Uterus (tissue), 2 donors: ENCODE results near the gene ANKRD24.

Experiments
- POLR2A ChIP-seq, 2 donors: fragments of 450-650 bp; IDR thresholded peaks; one replicate each; pipeline ENCODE4 v1.6.1; 2016; ENCODE audit warnings: antibody characterized with exemption in 2 of 2, mild to moderate bottlenecking in 1 of 2, moderate library complexity in 1 of 2
- TF ChIP-seq, protein P1 (sequence below), 4 experiments: fragments of 200-600 bp in 2 of 4; fragments of 450-650 bp in 2 of 4; sonication (generic) in 2 of 4; IDR thresholded peaks; one replicate each; pipeline ENCODE4 v1.5.1; 2016 to 2019; ENCODE audit warnings: antibody characterized with exemption in 4 of 4, mild to moderate bottlenecking in 2 of 4, moderate library complexity in 1 of 4

- TF ChIP-seq, protein P1, sequence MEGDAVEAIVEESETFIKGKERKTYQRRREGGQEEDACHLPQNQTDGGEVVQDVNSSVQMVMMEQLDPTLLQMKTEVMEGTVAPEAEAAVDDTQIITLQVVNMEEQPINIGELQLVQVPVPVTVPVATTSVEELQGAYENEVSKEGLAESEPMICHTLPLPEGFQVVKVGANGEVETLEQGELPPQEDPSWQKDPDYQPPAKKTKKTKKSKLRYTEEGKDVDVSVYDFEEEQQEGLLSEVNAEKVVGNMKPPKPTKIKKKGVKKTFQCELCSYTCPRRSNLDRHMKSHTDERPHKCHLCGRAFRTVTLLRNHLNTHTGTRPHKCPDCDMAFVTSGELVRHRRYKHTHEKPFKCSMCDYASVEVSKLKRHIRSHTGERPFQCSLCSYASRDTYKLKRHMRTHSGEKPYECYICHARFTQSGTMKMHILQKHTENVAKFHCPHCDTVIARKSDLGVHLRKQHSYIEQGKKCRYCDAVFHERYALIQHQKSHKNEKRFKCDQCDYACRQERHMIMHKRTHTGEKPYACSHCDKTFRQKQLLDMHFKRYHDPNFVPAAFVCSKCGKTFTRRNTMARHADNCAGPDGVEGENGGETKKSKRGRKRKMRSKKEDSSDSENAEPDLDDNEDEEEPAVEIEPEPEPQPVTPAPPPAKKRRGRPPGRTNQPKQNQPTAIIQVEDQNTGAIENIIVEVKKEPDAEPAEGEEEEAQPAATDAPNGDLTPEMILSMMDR (IDR thresholded peaks at IDR 0.05), result no peak
- no peak for TF ChIP-seq POLR2A (IDR thresholded peaks at IDR 0.05)
Measured at GRCh38 chr19:4224470-4224869, 42.0 kb downstream of the ANKRD24 start.
